ENCODE measurements around the gene CEP104.
"Not testable (repeated sequence)": the region's sequence is repeated elsewhere in the genome, so short reads cannot be mapped to it uniquely, and the experiment has no call there.

The CEP104 gene

DNA sequence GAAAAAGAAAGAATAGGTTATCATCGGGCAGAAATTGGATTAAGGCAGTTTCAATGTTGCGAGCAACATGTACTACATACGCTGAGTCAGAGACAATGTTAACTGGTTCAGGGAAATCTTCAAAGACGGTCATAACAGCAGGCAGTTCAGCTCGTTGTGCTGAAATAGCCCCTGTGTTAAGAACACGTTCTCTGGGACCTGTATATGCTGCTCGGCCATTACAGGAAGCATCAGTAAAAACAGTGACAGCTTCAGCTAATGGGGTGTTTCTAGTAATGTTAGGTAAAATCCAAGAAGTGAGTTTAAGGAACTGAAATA is 52.4 kb downstream of the CEP104 start:
- H4K91ac ChIP-seq (ENCODE audit: low read depth, low read length, poor library complexity); H3K23ac ChIP-seq (ENCODE audit: low read depth, low read length, poor library complexity); H3K27ac ChIP-seq (replicated peaks; ENCODE audit: low read length); H3K4me1 ChIP-seq (ENCODE audit: control insufficient read depth in 2 of 2, insufficient read depth in 1 of 2, low read depth in 1 of 2, low read length in 2 of 2); H3K14ac ChIP-seq (ENCODE audit: low read length); H3K79me1 ChIP-seq (ENCODE audit: low read depth, low read length); H2BK5ac ChIP-seq (ENCODE audit: low read length); H3K9ac ChIP-seq (ENCODE audit: low read depth, low read length, poor library complexity); H3K4ac ChIP-seq (ENCODE audit: low read length); H2BK120ac ChIP-seq (ENCODE audit: low read depth, low read length); H2AFZ ChIP-seq (ENCODE audit: low read length); H3K36me3 ChIP-seq (replicated peaks in 1 of 2; ENCODE audit: control insufficient read depth in 2 of 2, insufficient read depth in 2 of 2, low read length in 2 of 2); H3K4me3 ChIP-seq (ENCODE audit: low read length in 2 of 2); H2BK12ac ChIP-seq (ENCODE audit: low read length); H3K18ac ChIP-seq (ENCODE audit: low read length); DNase-seq (ENCODE audit: low spot score); H4K8ac ChIP-seq (ENCODE audit: low read depth, low read length); H2AK5ac ChIP-seq (ENCODE audit: low read depth, low read length); H3K4me2 ChIP-seq (ENCODE audit: insufficient read depth, low read length, poor library complexity, severe bottlenecking); H3K27me3 ChIP-seq (ENCODE audit: control insufficient read depth in 3 of 3, insufficient read depth in 3 of 3, low read depth in 1 of 3, low read length in 3 of 3); H2BK15ac ChIP-seq (ENCODE audit: low read length): not testable (repeated sequence)
- peaks cover 5 to 12% of the 10 kb centered on the region in 2 donors for H3K9me3 ChIP-seq (replicated peaks in 1 of 2; ENCODE audit: control insufficient read depth in 2 of 2, insufficient read depth in 1 of 2, low read depth in 1 of 2, low read length in 2 of 2)
- no CpG with 5 or more reads among the region's 7 CpGs for WGBS, 2 donors (ENCODE audit: extremely low coverage in 2 of 2, insufficient read length in 2 of 2, insufficient replicate concordance in 1 of 2)

DNA sequence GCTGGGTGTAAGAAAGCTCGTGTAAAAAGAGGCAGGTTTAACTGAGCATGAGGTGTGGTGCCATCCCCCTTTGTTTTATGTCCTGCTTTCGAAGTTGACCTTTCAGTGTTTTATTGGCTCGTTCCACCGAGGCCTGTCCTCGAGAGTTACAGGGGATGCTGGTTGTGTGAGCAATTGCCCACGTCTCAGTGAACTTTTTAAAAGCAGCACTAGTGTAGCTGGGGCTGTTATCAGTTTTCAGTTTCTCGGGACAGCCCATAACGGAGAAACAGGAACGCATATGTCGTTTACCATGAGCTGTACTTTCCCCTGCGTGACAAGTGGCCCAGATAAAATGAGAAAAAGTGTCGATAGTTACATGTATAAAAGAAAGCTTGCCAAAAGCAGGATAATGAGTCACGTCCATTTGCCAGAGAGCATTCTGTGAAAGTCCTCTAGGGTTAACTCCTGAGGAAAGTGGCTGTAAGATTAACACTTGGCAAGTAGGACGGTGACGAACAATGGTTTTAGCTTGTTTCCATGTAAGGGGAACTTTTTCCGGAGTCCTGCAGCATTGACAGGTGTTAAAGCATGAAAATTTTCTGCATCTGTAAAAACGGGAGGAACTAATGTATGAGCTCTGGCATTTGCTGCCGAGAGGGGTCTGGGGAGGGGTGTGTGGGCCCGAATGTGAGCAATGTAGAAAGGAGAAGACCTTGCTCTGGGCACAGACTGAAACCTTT is 52.9 kb downstream of the CEP104 start:
- H4K91ac ChIP-seq (ENCODE audit: low read depth, low read length, poor library complexity) = no peak overlapping the region
- no CpG with 5 or more reads among the region's 19 CpGs for WGBS, 2 donors (ENCODE audit: extremely low coverage in 2 of 2, insufficient read length in 2 of 2, insufficient replicate concordance in 1 of 2)

DNA sequence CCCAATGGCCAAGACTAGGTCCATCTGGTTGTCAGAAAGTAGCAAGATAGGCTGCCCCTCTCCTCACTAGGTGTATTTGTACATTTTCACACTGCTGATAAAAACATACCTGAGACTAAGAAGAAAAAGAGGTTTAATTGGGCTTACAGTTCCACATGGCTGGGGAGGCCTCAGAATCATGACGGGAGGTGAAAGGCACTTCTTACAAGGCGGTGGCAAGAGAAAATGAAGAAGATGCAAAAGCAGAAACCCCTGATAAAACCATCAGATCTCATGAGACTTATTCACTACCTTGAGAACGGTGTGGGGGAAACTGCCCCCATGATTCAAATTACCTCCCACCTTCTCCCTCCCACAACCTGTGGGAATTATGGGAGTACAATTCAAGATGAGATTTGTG is 56.2 kb downstream of the CEP104 start:
- H2BK15ac ChIP-seq (ENCODE audit: low read length); H3K27me3 ChIP-seq (ENCODE audit: control insufficient read depth in 3 of 3, insufficient read depth in 3 of 3, low read depth in 1 of 3, low read length in 3 of 3); H4K8ac ChIP-seq (ENCODE audit: low read depth, low read length); H3K23ac ChIP-seq (ENCODE audit: low read depth, low read length, poor library complexity); H3K27ac ChIP-seq (replicated peaks; ENCODE audit: low read length); H4K91ac ChIP-seq (ENCODE audit: low read depth, low read length, poor library complexity); H3K18ac ChIP-seq (ENCODE audit: low read length); H3K4me2 ChIP-seq (ENCODE audit: insufficient read depth, low read length, poor library complexity, severe bottlenecking); H3K4ac ChIP-seq (ENCODE audit: low read length); H2BK12ac ChIP-seq (ENCODE audit: low read length); H3K9ac ChIP-seq (ENCODE audit: low read depth, low read length, poor library complexity); H3K4me3 ChIP-seq (ENCODE audit: low read length in 2 of 2); H3K4me1 ChIP-seq (ENCODE audit: control insufficient read depth in 2 of 2, insufficient read depth in 1 of 2, low read depth in 1 of 2, low read length in 2 of 2); H3K9me3 ChIP-seq (replicated peaks in 1 of 2; ENCODE audit: control insufficient read depth in 2 of 2, insufficient read depth in 1 of 2, low read depth in 1 of 2, low read length in 2 of 2); H3K14ac ChIP-seq (ENCODE audit: low read length); H2AK5ac ChIP-seq (ENCODE audit: low read depth, low read length); H2BK120ac ChIP-seq (ENCODE audit: low read depth, low read length); DNase-seq (ENCODE audit: low spot score); H3K79me1 ChIP-seq (ENCODE audit: low read depth, low read length); H2BK5ac ChIP-seq (ENCODE audit: low read length); H2AFZ ChIP-seq (ENCODE audit: low read length); H3K36me3 ChIP-seq (replicated peaks in 1 of 2; ENCODE audit: control insufficient read depth in 2 of 2, insufficient read depth in 2 of 2, low read length in 2 of 2): not testable (repeated sequence)
- no CpG with 5 or more reads among the region's 3 CpGs for WGBS, 2 donors (ENCODE audit: extremely low coverage in 2 of 2, insufficient read length in 2 of 2, insufficient replicate concordance in 1 of 2)

More for the DNA sequence above, 52.9 kb downstream of the CEP104 start:
- Histone ChIP-seq H3K18ac (ENCODE audit: low read length) (no peak overlapping the region), H3K4me1 (ENCODE audit: control insufficient read depth in 2 of 2, insufficient read depth in 1 of 2, low read depth in 1 of 2, low read length in 2 of 2) (peaks cover 0 to 2% of the 10 kb centered on the region in 2 donors), H2BK120ac (ENCODE audit: low read depth, low read length) (no peak overlapping the region), H3K27ac (replicated peaks; ENCODE audit: low read length) (no peak overlapping the region), H2BK15ac (ENCODE audit: low read length) (no peak overlapping the region), H3K4me3 (ENCODE audit: low read length in 2 of 2) (no peak overlapping the region), H2AFZ (ENCODE audit: low read length) (peak overlapping the region; percentile 49), H2BK5ac (ENCODE audit: low read length) (no peak overlapping the region), H3K9me3 (replicated peaks in 1 of 2; ENCODE audit: control insufficient read depth in 2 of 2, insufficient read depth in 1 of 2, low read depth in 1 of 2, low read length in 2 of 2) (peaks cover 5 to 12% of the 10 kb centered on the region in 2 donors), H3K4ac (ENCODE audit: low read length) (no peak overlapping the region), H3K27me3 (ENCODE audit: control insufficient read depth in 3 of 3, insufficient read depth in 3 of 3, low read depth in 1 of 3, low read length in 3 of 3) (no peaks in the 10 kb centered on the region), H3K14ac (ENCODE audit: low read length) (no peak overlapping the region), H3K79me1 (ENCODE audit: low read depth, low read length) (no peaks in the 10 kb centered on the region), H2AK5ac (ENCODE audit: low read depth, low read length) (no peak overlapping the region), H3K4me2 (ENCODE audit: insufficient read depth, low read length, poor library complexity, severe bottlenecking) (no peak overlapping the region), H3K36me3 (replicated peaks in 1 of 2; ENCODE audit: control insufficient read depth in 2 of 2, insufficient read depth in 2 of 2, low read length in 2 of 2) (no peaks in the 10 kb centered on the region), H2BK12ac (ENCODE audit: low read length) (no peak overlapping the region), H3K9ac (ENCODE audit: low read depth, low read length, poor library complexity) (no peak overlapping the region), H3K23ac (ENCODE audit: low read depth, low read length, poor library complexity) (no peak overlapping the region), H4K8ac (ENCODE audit: low read depth, low read length) (no peak overlapping the region)
- no peak for DNase-seq (ENCODE audit: low spot score)

DNA sequence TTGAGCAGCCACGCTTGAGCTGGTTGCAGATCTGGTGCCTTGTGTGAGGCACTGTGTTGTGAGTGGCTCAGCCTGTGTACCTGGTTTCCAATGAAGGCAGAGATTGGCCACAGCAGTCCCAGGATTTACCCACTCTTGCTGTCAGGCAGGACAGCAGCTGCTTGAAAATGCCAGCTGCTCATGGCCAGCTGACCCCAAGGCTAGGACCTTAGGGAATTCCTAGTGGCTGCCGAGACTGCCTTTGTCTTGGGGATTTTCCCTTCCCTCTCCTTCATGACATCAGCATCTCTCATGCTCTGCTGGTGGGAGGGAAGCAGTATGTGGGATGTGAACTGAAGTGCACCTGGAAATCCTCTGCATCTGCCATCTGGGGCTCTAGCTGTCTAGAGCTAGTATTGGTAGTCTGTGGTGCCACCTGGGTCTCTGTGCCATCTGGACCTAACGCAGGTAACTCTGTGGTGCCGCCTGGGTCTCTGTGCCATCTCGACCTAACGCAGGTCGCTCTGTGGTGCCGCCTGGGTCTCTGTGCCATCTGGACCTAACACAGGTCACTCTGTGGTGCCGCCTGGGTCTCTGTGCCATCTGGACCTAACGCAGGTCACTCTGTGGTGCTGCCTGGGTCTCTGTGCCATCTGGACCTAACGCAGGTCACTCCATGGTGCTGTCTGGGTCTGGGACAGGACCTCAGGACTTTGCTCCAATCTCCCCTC is 56.9 kb downstream of the CEP104 start:
- Histone ChIP-seq H3K27ac (replicated peaks; ENCODE audit: low read length) (no peak overlapping the region), H3K14ac (ENCODE audit: low read length) (no peak overlapping the region), H3K4me2 (ENCODE audit: insufficient read depth, low read length, poor library complexity, severe bottlenecking) (no peak overlapping the region), H4K91ac (ENCODE audit: low read depth, low read length, poor library complexity) (no peak overlapping the region), H3K4me1 (ENCODE audit: control insufficient read depth in 2 of 2, insufficient read depth in 1 of 2, low read depth in 1 of 2, low read length in 2 of 2) (peaks cover 6 to 9% of the 10 kb centered on the region in 2 donors), H3K4me3 (ENCODE audit: low read length in 2 of 2) (no peak overlapping the region), H2BK5ac (ENCODE audit: low read length) (no peak overlapping the region), H2BK120ac (ENCODE audit: low read depth, low read length) (no peak overlapping the region), H2BK15ac (ENCODE audit: low read length) (no peak overlapping the region), H3K9ac (ENCODE audit: low read depth, low read length, poor library complexity) (peak overlapping the region; percentile 51), H3K9me3 (replicated peaks in 1 of 2; ENCODE audit: control insufficient read depth in 2 of 2, insufficient read depth in 1 of 2, low read depth in 1 of 2, low read length in 2 of 2) (peaks cover 0 to 10% of the 10 kb centered on the region in 2 donors), H3K27me3 (ENCODE audit: control insufficient read depth in 3 of 3, insufficient read depth in 3 of 3, low read depth in 1 of 3, low read length in 3 of 3) (no peaks in the 10 kb centered on the region), H2AFZ (ENCODE audit: low read length) (no peak overlapping the region), H2BK12ac (ENCODE audit: low read length) (no peak overlapping the region), H4K8ac (ENCODE audit: low read depth, low read length) (no peak overlapping the region), H3K23ac (ENCODE audit: low read depth, low read length, poor library complexity) (no peak overlapping the region), H2AK5ac (ENCODE audit: low read depth, low read length) (peak overlapping the region; percentile 22), H3K4ac (ENCODE audit: low read length) (no peak overlapping the region), H3K36me3 (replicated peaks in 1 of 2; ENCODE audit: control insufficient read depth in 2 of 2, insufficient read depth in 2 of 2, low read length in 2 of 2) (no peaks in the 10 kb centered on the region), H3K18ac (ENCODE audit: low read length) (no peak overlapping the region), H3K79me1 (ENCODE audit: low read depth, low read length) (peaks cover 8% of the 10 kb centered on the region)
- DNase-seq (ENCODE audit: low spot score) = no peak
- no CpG with 5 or more reads among the region's 11 CpGs for WGBS, 2 donors (ENCODE audit: extremely low coverage in 2 of 2, insufficient read length in 2 of 2, insufficient replicate concordance in 1 of 2)

Measured in neuronal stem cell (in vitro differentiated cells).